Activated B cell treated with CpG ODN at 0.5 μM for 24 hours (primary cell): Measurements from ENCODE around the gene CCL2. TPM values are rescaled to one million over a fixed set of nuclear protein-coding genes. Genes with fewer than 3 reads are reported as not detected.

ENCODE experiments used
- ATAC-seq: fragments of 200-7000 bp; cut with Tn5 transposase; one replicate; pipeline ENCODE4 v1.10.0; 2021; ENCODE audit warnings: low read depth, mild to moderate bottlenecking, moderate library complexity
- CTCF ChIA-PET: fragments of 350-600 bp; sonication (Branson Sonifier 250); formaldehyde crosslinking; loops from one replicate; lab custom pipeline; 2021; ENCODE audit warnings: antibody characterized with exemption; lab: Charles Lee
- POLR2A ChIA-PET: fragments of 350-600 bp; sonication (Branson Sonifier 250); formaldehyde crosslinking; loops from one replicate; lab custom pipeline; 2021; ENCODE audit warnings: antibody characterized with exemption; lab: Charles Lee
- DNase-seq: peaks from one replicate; pipeline ENCODE4 v3.0.0; 2022
- H3K27ac Mint-ChIP-seq: one replicate; pipeline ENCODE4 v1.8.0; 2020; ENCODE audit warnings: mixed read lengths
- H3K27me3 Mint-ChIP-seq: one replicate; pipeline ENCODE4 v1.8.0; 2021; ENCODE audit warnings: mixed read lengths
- H3K36me3 Mint-ChIP-seq: one replicate; pipeline ENCODE4 v1.8.0; 2021; ENCODE audit warnings: low read depth, mixed read lengths
- H3K4me1 Mint-ChIP-seq: one replicate; pipeline ENCODE4 v1.8.0; 2021; ENCODE audit warnings: mixed read lengths
- H3K4me3 Mint-ChIP-seq: one replicate; pipeline ENCODE4 v1.8.0; 2020; ENCODE audit warnings: mild to moderate bottlenecking, mixed read lengths
- H3K9me3 Mint-ChIP-seq: one replicate; pipeline ENCODE4 v1.8.0; 2020; ENCODE audit warnings: mixed read lengths
- CTCF ChIP-seq: fragments of 200-600 bp; IDR thresholded peaks from one replicate; pipeline ENCODE4 v1.8.0; 2022; ENCODE audit warnings: antibody characterized with exemption, mild to moderate bottlenecking
- intact Hi-C: fragments of 100-400 bp; cut with micrococcal nuclease; formaldehyde crosslinking; loops from one replicate; pipeline ENCODE4 v1.15.1; 2024
- total RNA-seq: library from RNA; stranded (reverse); gene quantifications from 2 replicates; pipeline ENCODE4 v1.2.3, GENCODE V29; 2022

The CCL2 gene
- total RNA-seq, 1 donor from 2014 or later, result 2.1 TPM

- TF ChIP-seq CTCF, result no peak
- peaks cover 12% of the 10 kb centered on the region for H3K4me1 Mint-ChIP-seq
- intact Hi-C loops, result no loop called here
- no peaks in the 10 kb centered on the region for H3K9me3 Mint-ChIP-seq
- no peak overlapping the region for H3K27ac Mint-ChIP-seq
- no peak for DNase-seq
- H3K36me3 Mint-ChIP-seq, result no peaks in the 10 kb centered on the region
- H3K4me3 Mint-ChIP-seq, result no peak overlapping the region
- CTCF ChIA-PET, result no interaction called here
- H3K27me3 Mint-ChIP-seq, result peaks cover 21% of the 10 kb centered on the region
- POLR2A ChIA-PET, result no interaction called here
- ATAC-seq, result peak; percentile 42
These were observed 3.0 kb upstream of the CCL2 start for GRCh38 chr17:34252095-34252443.

GRCh38 chr17:34252444-34253138, 2.5 kb upstream of the CCL2 start:
- ATAC-seq, result no peak

GRCh38 chr17:34253139-34253525, 2.0 kb upstream of the CCL2 start:
- ChIA-PET CTCF (no interaction called here), POLR2A (no interaction called here)
- no peak overlapping the region for H3K4me3 Mint-ChIP-seq
- no peak for TF ChIP-seq CTCF
- H3K27ac Mint-ChIP-seq, result no peak overlapping the region
- no peaks in the 10 kb centered on the region for H3K9me3 Mint-ChIP-seq
- no peaks in the 10 kb centered on the region for H3K36me3 Mint-ChIP-seq
- peaks cover 12% of the 10 kb centered on the region for H3K4me1 Mint-ChIP-seq
- H3K27me3 Mint-ChIP-seq, result peaks cover 27% of the 10 kb centered on the region
- no peak for DNase-seq
- ATAC-seq, result no peak
- intact Hi-C loops, result no loop called here

More at GRCh38 chr17:34252444-34253138, 2.5 kb upstream of the CCL2 start:
- intact Hi-C loops, result no loop called here
- no peak for DNase-seq
- TF ChIP-seq CTCF, result no peak
- Mint-ChIP-seq H3K27me3 (peaks cover 26% of the 10 kb centered on the region), H3K4me1 (peaks cover 12% of the 10 kb centered on the region), H3K27ac (no peak overlapping the region), H3K36me3 (no peaks in the 10 kb centered on the region), H3K4me3 (no peak overlapping the region), H3K9me3 (no peaks in the 10 kb centered on the region)
- POLR2A ChIA-PET, result no interaction called here
- CTCF ChIA-PET, result no interaction called here

- Mint-ChIP-seq H3K4me1 (peaks cover 12% of the 10 kb centered on the region), H3K36me3 (no peaks in the 10 kb centered on the region), H3K9me3 (no peaks in the 10 kb centered on the region), H3K4me3 (no peak overlapping the region), H3K27me3 (peaks cover 31% of the 10 kb centered on the region), H3K27ac (no peak overlapping the region)
- no peak for ATAC-seq
- intact Hi-C loops, result no loop called here
- ChIA-PET CTCF (no interaction called here), POLR2A (no interaction called here)
- no peak for TF ChIP-seq CTCF
- no peak for DNase-seq
These were observed 939 bp upstream of the CCL2 start for GRCh38 chr17:34254146-34254545.

- H3K4me3 Mint-ChIP-seq, result no peak overlapping the region
- no peak for ATAC-seq
- no peaks in the 10 kb centered on the region for H3K9me3 Mint-ChIP-seq
- POLR2A ChIA-PET, result no interaction called here
- H3K27me3 Mint-ChIP-seq, result peaks cover 36% of the 10 kb centered on the region
- peaks cover 12% of the 10 kb centered on the region for H3K4me1 Mint-ChIP-seq
- no peak for TF ChIP-seq CTCF
- no peaks in the 10 kb centered on the region for H3K36me3 Mint-ChIP-seq
- CTCF ChIA-PET, result interaction anchor here (1.1 kb wide), 1 partner anchor 106 kb away, joined by 3 read pairs; no protein-coding TSS in a partner anchor
- intact Hi-C loops, result no loop called here
- no peak for DNase-seq
- H3K27ac Mint-ChIP-seq, result no peak overlapping the region
These were observed 272 bp downstream of the CCL2 start for GRCh38 chr17:34255381-34255732.
